ENCODE measurements around the gene SCN5A. TPM values are rescaled to one million over a fixed set of nuclear protein-coding genes. Genes with fewer than 3 reads are reported as not detected.

The SCN5A gene
- total RNA-seq, 4 donors from 2014 or later: 0.42 to 1.3 (median 0.77) TPM

- peaks cover 0 to 15% (median 0%) of the 10 kb centered on the region in 4 donors for H3K4me1 ChIP-seq
- no peak overlapping the region for H3K4me3 ChIP-seq
- no peak overlapping the region for H3K27ac ChIP-seq (replicated peaks in 1 of 4)
- WGBS: 69% methylated on average over 11 of the region's 17 CpGs
- H3K36me3 ChIP-seq: peaks cover 0 to 32% (median 0%) of the 10 kb centered on the region in 4 donors
- intact Hi-C loops (cut with DNase I): no loop called here
- H3K9me3 ChIP-seq: no peaks in the 10 kb centered on the region
- TF ChIP-seq CTCF (IDR thresholded peaks at IDR 0.05) (no peak), POLR2A (IDR thresholded peaks at IDR 0.05; ENCODE audit: low read depth) (no peak), POLR2AphosphoS5 (IDR thresholded peaks at IDR 0.05) (no peak)
- DNase-seq (ENCODE audit: extremely low spot score): no peak
- no peaks in the 10 kb centered on the region for H3K27me3 ChIP-seq
Measured at GRCh38 chr3:38548154-38548931, 101.1 kb downstream of the SCN5A start.

GRCh38 chr3:38545983-38546382, 103.5 kb downstream of the SCN5A start:
- peaks cover 0 to 37% (median 0%) of the 10 kb centered on the region in 4 donors for H3K4me1 ChIP-seq
- H3K27me3 ChIP-seq: no peaks in the 10 kb centered on the region
- H3K4me3 ChIP-seq: no peak overlapping the region
- H3K9me3 ChIP-seq: no peaks in the 10 kb centered on the region
- WGBS: 91% methylated on average over 4 of the region's 4 CpGs
- no peak overlapping the region for H3K27ac ChIP-seq (replicated peaks in 1 of 4)
- intact Hi-C loops (cut with DNase I): no loop called here
- no peak for DNase-seq (ENCODE audit: extremely low spot score)
- TF ChIP-seq EP300 (IDR thresholded peaks at IDR 0.05) (no peak), POLR2A (IDR thresholded peaks at IDR 0.05; ENCODE audit: low read depth) (no peak), POLR2AphosphoS5 (IDR thresholded peaks at IDR 0.05) (no peak), CTCF (IDR thresholded peaks at IDR 0.05) (no peak)
- H3K36me3 ChIP-seq: peaks cover 0 to 16% (median 0%) of the 10 kb centered on the region in 4 donors

GRCh38 chr3:38545550-38545949, 103.9 kb downstream of the SCN5A start:
- Histone ChIP-seq H3K27me3 (no peaks in the 10 kb centered on the region), H3K4me3 (no peak overlapping the region), H3K4me1 (peaks cover 0 to 37% (median 0%) of the 10 kb centered on the region in 4 donors), H3K9me3 (no peaks in the 10 kb centered on the region), H3K27ac (replicated peaks in 1 of 4) (no peak overlapping the region), H3K36me3 (peaks cover 0 to 12% (median 0%) of the 10 kb centered on the region in 4 donors)
- DNase-seq (ENCODE audit: extremely low spot score): no peak
- no peak for TF ChIP-seq EP300 (IDR thresholded peaks at IDR 0.05)
- no peak for TF ChIP-seq POLR2A (IDR thresholded peaks at IDR 0.05; ENCODE audit: low read depth)
- no peak for TF ChIP-seq CTCF (IDR thresholded peaks at IDR 0.05)
- TF ChIP-seq POLR2AphosphoS5 (IDR thresholded peaks at IDR 0.05): no peak
- 69% methylated on average over 1 of the region's 1 CpG for WGBS
- intact Hi-C loops (cut with DNase I): no loop called here

- DNase-seq (ENCODE audit: extremely low spot score): no peak
- Histone ChIP-seq H3K27me3 (no peaks in the 10 kb centered on the region), H3K27ac (replicated peaks in 1 of 4) (no peak overlapping the region), H3K4me3 (no peak overlapping the region), H3K9me3 (no peaks in the 10 kb centered on the region), H3K4me1 (peaks cover 0 to 41% (median 0%) of the 10 kb centered on the region in 4 donors), H3K36me3 (peaks cover 0 to 6% (median 0%) of the 10 kb centered on the region in 4 donors)
- intact Hi-C loops (cut with DNase I): no loop called here
- WGBS: 100% methylated on average over 3 of the region's 3 CpGs
- TF ChIP-seq POLR2AphosphoS5 (IDR thresholded peaks at IDR 0.05) (no peak), POLR2A (IDR thresholded peaks at IDR 0.05; ENCODE audit: low read depth) (no peak), EP300 (IDR thresholded peaks at IDR 0.05) (no peak), CTCF (IDR thresholded peaks at IDR 0.05) (no peak)
Measured at GRCh38 chr3:38544926-38545325, 104.6 kb downstream of the SCN5A start.
